WTC11 (cell line): Measurements from ENCODE around the gene CAMK2D.

ENCODE experiments used
- ATF6 ChIP-seq: sonication (generic); formaldehyde crosslinking; IDR thresholded peaks from 2 replicates; pipeline ENCODE4 v1.8.1; 2023; ENCODE audit warnings: mild to moderate bottlenecking, missing genetic modification reagents
- CTCF ChIP-seq: fragments of 200-600 bp; IDR thresholded peaks from 2 replicates; pipeline ENCODE4 v1.8.0; 2022; ENCODE audit warnings: antibody characterized with exemption
- E2F1 ChIP-seq: sonication (generic); formaldehyde crosslinking; IDR thresholded peaks from 2 replicates; pipeline ENCODE4 v1.8.0; 2022; ENCODE audit warnings: mild to moderate bottlenecking, missing genetic modification reagents
- ELF4 ChIP-seq: sonication (generic); formaldehyde crosslinking; IDR thresholded peaks from 2 replicates; pipeline ENCODE4 v1.8.1; 2022; ENCODE audit warnings: low read depth, mild to moderate bottlenecking, moderate library complexity, missing genetic modification reagents
- ETV6 ChIP-seq: sonication (generic); formaldehyde crosslinking; IDR thresholded peaks from 2 replicates; pipeline ENCODE4 v1.8.1; 2022; ENCODE audit warnings: mild to moderate bottlenecking, missing genetic modification reagents
- FOXK1 ChIP-seq: sonication (generic); formaldehyde crosslinking; IDR thresholded peaks from 2 replicates; pipeline ENCODE4 v1.8.0; 2022; ENCODE audit warnings: mild to moderate bottlenecking, moderate library complexity, missing genetic modification reagents
- HMGXB4 ChIP-seq: sonication (generic); formaldehyde crosslinking; IDR thresholded peaks from 2 replicates; pipeline ENCODE4 v1.8.1; 2023; ENCODE audit warnings: mild to moderate bottlenecking, moderate library complexity, missing genetic modification reagents
- JUN ChIP-seq: sonication (generic); formaldehyde crosslinking; IDR thresholded peaks from 2 replicates; pipeline ENCODE4 v1.8.0; 2023; ENCODE audit warnings: mild to moderate bottlenecking, missing genetic modification reagents
- MAX ChIP-seq: sonication (generic); formaldehyde crosslinking; IDR thresholded peaks from 2 replicates; pipeline ENCODE4 v1.8.0; 2022; ENCODE audit warnings: mild to moderate bottlenecking, missing genetic modification reagents
- MLX ChIP-seq: sonication (generic); formaldehyde crosslinking; IDR thresholded peaks from 2 replicates; pipeline ENCODE4 v1.8.1; 2023; ENCODE audit warnings: mild to moderate bottlenecking, missing genetic modification reagents, moderate library complexity
- NR3C1 ChIP-seq: sonication (generic); formaldehyde crosslinking; conservative IDR thresholded peaks from 2 replicates; pipeline ENCODE4 v1.8.1; 2023; ENCODE audit warnings: low read depth, mild to moderate bottlenecking, missing genetic modification reagents
- TCF7 ChIP-seq: sonication (generic); formaldehyde crosslinking; IDR thresholded peaks from 2 replicates; pipeline ENCODE4 v1.8.0; 2022; ENCODE audit warnings: mild to moderate bottlenecking, low read depth, missing genetic modification reagents, moderate library complexity
- TEAD4 ChIP-seq: sonication (generic); formaldehyde crosslinking; IDR thresholded peaks from 2 replicates; pipeline ENCODE4 v1.8.0; 2022; ENCODE audit warnings: mild to moderate bottlenecking, missing genetic modification reagents

GRCh38 chr4:113760795-113761619 is 531 bp downstream of the CAMK2D start:
- TF ChIP-seq CTCF, result no peak
- TF ChIP-seq ATF6 (CRISPR knock-in tag), result no peak
- TF ChIP-seq NR3C1 (CRISPR knock-in tag), result no peak
- no peak for TF ChIP-seq MLX (CRISPR knock-in tag)
- no peak for TF ChIP-seq E2F1 (CRISPR knock-in tag)
- no peak for TF ChIP-seq ELF4 (CRISPR knock-in tag)
- 0 out of 2 replicates have a peak, but pooled peaks have one; percentile 27 for TF ChIP-seq HMGXB4 (CRISPR knock-in tag)
- no peak for TF ChIP-seq TCF7 (CRISPR knock-in tag)
- no peak for TF ChIP-seq JUN
- no peak for TF ChIP-seq FOXK1 (CRISPR knock-in tag)
- no peak for TF ChIP-seq MAX (CRISPR knock-in tag)
- no peak for TF ChIP-seq TEAD4 (CRISPR knock-in tag)
- TF ChIP-seq ETV6, result no peak
